GM19023 (cell line): ENCODE data around the gene PELO.
"Not testable (repeated sequence)": the region's sequence is repeated elsewhere in the genome, so short reads cannot be mapped to it uniquely, and the experiment has no call there.

Experiments
- ATAC-seq: cut with Tn5 transposase; IDR thresholded peaks from one replicate; pipeline ENCODE4 v1.9.1; 2021; ENCODE audit warnings: mild to moderate bottlenecking, moderate library complexity; ENCODE audit not compliant: unreplicated experiment

PELO gene

GRCh38 chr5:52787600-52788504 is at the start of gene PELO, which contains the start of gene ITGA1:
TSS of gene PELO (plus strand) at chr5:52787916. CDS start at chr5:52800395, 12,479 bp downstream.
TSS of gene ITGA1 (plus strand) at chr5:52787916. CDS start at chr5:52788354, 438 bp downstream.
- peak; percentile 82 for ATAC-seq

GRCh38 chr5:52738095-52738506 is 49.6 kb upstream of the PELO start:
- peak; percentile 73 for ATAC-seq

- ATAC-seq = no peak
Measured at GRCh38 chr5:52740007-52740406, 47.7 kb upstream of the PELO start.

GRCh38 chr5:52743012-52743411 is 44.7 kb upstream of the PELO start:
- ATAC-seq = no peak

- ATAC-seq = no peak
Measured at GRCh38 chr5:52743529-52743928, 44.2 kb upstream of the PELO start.

- ATAC-seq = peak; percentile 81
Measured at GRCh38 chr5:52743970-52744369, 43.7 kb upstream of the PELO start.

- not testable (repeated sequence) for ATAC-seq
Measured at GRCh38 chr5:52744867-52745458, 42.8 kb upstream of the PELO start.

- ATAC-seq = no peak
Measured at GRCh38 chr5:52746539-52746938, 41.2 kb upstream of the PELO start.

GRCh38 chr5:52748590-52748989 is 39.1 kb upstream of the PELO start:
- ATAC-seq = no peak

- no peak for ATAC-seq
Measured at GRCh38 chr5:52749666-52750065, 38.0 kb upstream of the PELO start.

- no peak for ATAC-seq
Measured at GRCh38 chr5:52751137-52751536, 36.6 kb upstream of the PELO start.

GRCh38 chr5:52754051-52754450 is 33.7 kb upstream of the PELO start:
- no peak for ATAC-seq

GRCh38 chr5:52757527-52757926 is 30.2 kb upstream of the PELO start:
- no peak for ATAC-seq

- ATAC-seq = no peak
Measured at GRCh38 chr5:52758014-52758413, 29.7 kb upstream of the PELO start.

GRCh38 chr5:52759331-52759730 is 28.4 kb upstream of the PELO start:
- no peak for ATAC-seq

GRCh38 chr5:52760695-52761366 is 26.9 kb upstream of the PELO start:
- peak; percentile 59 for ATAC-seq

- ATAC-seq = no peak
Measured at GRCh38 chr5:52767217-52767743, 20.4 kb upstream of the PELO start.

- no peak for ATAC-seq
Measured at GRCh38 chr5:52767766-52768480, 19.8 kb upstream of the PELO start.

GRCh38 chr5:52769061-52769460 is 18.7 kb upstream of the PELO start:
- ATAC-seq = no peak

- no peak for ATAC-seq
Measured at GRCh38 chr5:52770287-52770939, 17.3 kb upstream of the PELO start.
